Astrocyte (in vitro differentiated cells and primary cell): ENCODE results near the gene PIGO. TPM values are rescaled to one million over a fixed set of nuclear protein-coding genes. Genes with fewer than 3 reads are reported as not detected.

Source experiments
- DNase-seq: peaks from one replicate; pipeline ENCODE4 v3.0.0-alpha.2; 2010; ENCODE audit warnings: low read depth
- FAIRE-seq: peaks from 2 replicates; lab custom pipeline; 2011; peaks lifted over from hg19 to GRCh38; lab: Jason Lieb, UNC
- H2AFZ ChIP-seq: 2 replicates; pipeline ENCODE4 v1.6.0; 2012; ENCODE audit warnings: low read depth, low read length, inconsistent platforms
- H3K27ac ChIP-seq: 2 replicates; pipeline ENCODE4 v1.5.1; 2011; ENCODE audit warnings: low read depth, low read length, inconsistent platforms
- H3K27me3 ChIP-seq: 2 replicates; pipeline ENCODE4 v1.6.0; 2011; ENCODE audit warnings: low read length, inconsistent platforms; ENCODE audit not compliant: insufficient read depth
- H3K36me3 ChIP-seq: 2 replicates; pipeline ENCODE4 v1.5.1; 2011; ENCODE audit warnings: low read length, inconsistent platforms; ENCODE audit not compliant: insufficient read depth
- H3K4me1 ChIP-seq: 2 replicates; pipeline ENCODE4 v1.5.1; 2011; ENCODE audit warnings: low read length, inconsistent platforms; ENCODE audit not compliant: insufficient read depth
- H3K4me2 ChIP-seq: 2 replicates; pipeline ENCODE4 v1.6.0; 2012; ENCODE audit warnings: low read length, inconsistent platforms
- H3K4me3 ChIP-seq: 2 replicates; pipeline ENCODE4 v1.5.1; 2011; ENCODE audit warnings: low read depth, mild to moderate bottlenecking, low read length, inconsistent platforms; ENCODE audit not compliant: insufficient read depth
- H3K79me2 ChIP-seq: 2 replicates; pipeline ENCODE4 v1.6.0; 2012; ENCODE audit warnings: mild to moderate bottlenecking, low read length, inconsistent platforms; ENCODE audit not compliant: insufficient read depth
- H3K9ac ChIP-seq: 2 replicates; pipeline ENCODE4 v1.6.0; 2012; ENCODE audit warnings: mild to moderate bottlenecking, low read length, inconsistent platforms
- H3K9me3 ChIP-seq: 2 replicates; pipeline ENCODE4 v1.5.1; 2012; ENCODE audit warnings: low read depth, mild to moderate bottlenecking, low read length, inconsistent platforms; ENCODE audit not compliant: insufficient read depth
- H4K20me1 ChIP-seq: 2 replicates; pipeline ENCODE4 v1.6.0; 2012; ENCODE audit warnings: low read length, inconsistent platforms; ENCODE audit not compliant: insufficient read depth
- H3K27ac Mint-ChIP-seq: one replicate; pipeline ENCODE4 v1.8.0; 2021; ENCODE audit warnings: mild to moderate bottlenecking, mixed read lengths; ENCODE audit not compliant: unreplicated experiment
- H3K27me3 Mint-ChIP-seq: one replicate; pipeline ENCODE4 v1.8.0; 2021; ENCODE audit warnings: low read depth, mixed read lengths; ENCODE audit not compliant: unreplicated experiment
- H3K36me3 Mint-ChIP-seq: one replicate; pipeline ENCODE4 v1.8.0; 2021; ENCODE audit warnings: low read depth, mixed read lengths; ENCODE audit not compliant: unreplicated experiment
- H3K4me1 Mint-ChIP-seq: one replicate; pipeline ENCODE4 v1.8.0; 2021; ENCODE audit warnings: low read depth, mixed read lengths; ENCODE audit not compliant: unreplicated experiment
- H3K4me3 Mint-ChIP-seq: one replicate; pipeline ENCODE4 v1.8.0; 2021; ENCODE audit warnings: mild to moderate bottlenecking, moderate library complexity, mixed read lengths; ENCODE audit not compliant: unreplicated experiment
- H3K9me3 Mint-ChIP-seq: one replicate; pipeline ENCODE4 v1.8.0; 2021; ENCODE audit warnings: mild to moderate bottlenecking, mixed read lengths; ENCODE audit not compliant: unreplicated experiment
- EZH2 ChIP-seq: IDR thresholded peaks from 2 replicates; pipeline ENCODE4 v1.6.1; 2012; ENCODE audit warnings: mild to moderate bottlenecking, low read length, inconsistent platforms; ENCODE audit not compliant: insufficient read depth
- total RNA-seq: library from RNA; stranded (reverse); gene quantifications from 2 replicates; pipeline ENCODE4 v1.2.1, GENCODE V29; 2021
- TF ChIP-seq, protein P1 (sequence below): IDR thresholded peaks from 2 replicates; pipeline ENCODE4 v1.5.1; 2011; ENCODE audit warnings: low read depth, mild to moderate bottlenecking, inconsistent platforms, low read length, moderate library complexity; ENCODE audit not compliant: insufficient read depth

The PIGO gene
- total RNA-seq, 1 donor from 2014 or later = 19.7 TPM

DNA sequence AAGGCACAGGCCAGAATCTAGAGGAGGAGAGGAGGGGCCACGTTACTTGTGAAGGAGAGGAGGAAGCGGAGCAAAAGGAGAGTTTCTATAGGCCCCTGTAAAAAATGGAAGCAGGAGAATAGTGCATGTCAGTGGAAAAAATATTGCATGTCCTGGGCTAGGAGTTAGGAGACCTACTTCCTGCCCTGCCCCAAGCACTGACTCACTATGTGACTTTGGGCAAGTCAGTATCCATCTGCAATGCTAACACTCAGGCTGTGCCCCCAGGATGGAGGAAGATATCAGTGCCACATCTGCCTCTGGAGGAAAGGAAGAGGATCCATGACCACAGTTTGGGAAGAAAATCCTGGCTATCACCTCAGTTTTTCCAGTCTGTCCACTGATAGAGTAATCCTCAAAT lies 7.0 kb downstream of the PIGO start:
- Histone ChIP-seq H3K4me1 (no peaks in the 10 kb centered on the region), H3K4me3 (no peak overlapping the region), H3K27ac (no peak overlapping the region), H3K9me3 (no peaks in the 10 kb centered on the region), H3K79me2 (no peaks in the 10 kb centered on the region), H3K4me2 (no peak overlapping the region), H3K27me3 (no peaks in the 10 kb centered on the region), H3K36me3 (peaks cover 8% of the 10 kb centered on the region), H2AFZ (no peak overlapping the region), H3K9ac (no peak overlapping the region), H4K20me1 (no peaks in the 10 kb centered on the region)
- no peaks in the 10 kb centered on the region for H3K27me3 Mint-ChIP-seq
- H3K9me3 Mint-ChIP-seq = no peaks in the 10 kb centered on the region
- DNase-seq (no peak), FAIRE-seq (no peak)
- H3K36me3 Mint-ChIP-seq = peaks cover 21% of the 10 kb centered on the region
- H3K4me3 Mint-ChIP-seq = no peak overlapping the region
- H3K4me1 Mint-ChIP-seq = no peaks in the 10 kb centered on the region
- H3K27ac Mint-ChIP-seq = no peak overlapping the region
- TF ChIP-seq EZH2 = no peak
- TF ChIP-seq, protein P1, sequence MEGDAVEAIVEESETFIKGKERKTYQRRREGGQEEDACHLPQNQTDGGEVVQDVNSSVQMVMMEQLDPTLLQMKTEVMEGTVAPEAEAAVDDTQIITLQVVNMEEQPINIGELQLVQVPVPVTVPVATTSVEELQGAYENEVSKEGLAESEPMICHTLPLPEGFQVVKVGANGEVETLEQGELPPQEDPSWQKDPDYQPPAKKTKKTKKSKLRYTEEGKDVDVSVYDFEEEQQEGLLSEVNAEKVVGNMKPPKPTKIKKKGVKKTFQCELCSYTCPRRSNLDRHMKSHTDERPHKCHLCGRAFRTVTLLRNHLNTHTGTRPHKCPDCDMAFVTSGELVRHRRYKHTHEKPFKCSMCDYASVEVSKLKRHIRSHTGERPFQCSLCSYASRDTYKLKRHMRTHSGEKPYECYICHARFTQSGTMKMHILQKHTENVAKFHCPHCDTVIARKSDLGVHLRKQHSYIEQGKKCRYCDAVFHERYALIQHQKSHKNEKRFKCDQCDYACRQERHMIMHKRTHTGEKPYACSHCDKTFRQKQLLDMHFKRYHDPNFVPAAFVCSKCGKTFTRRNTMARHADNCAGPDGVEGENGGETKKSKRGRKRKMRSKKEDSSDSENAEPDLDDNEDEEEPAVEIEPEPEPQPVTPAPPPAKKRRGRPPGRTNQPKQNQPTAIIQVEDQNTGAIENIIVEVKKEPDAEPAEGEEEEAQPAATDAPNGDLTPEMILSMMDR = no peak

DNA sequence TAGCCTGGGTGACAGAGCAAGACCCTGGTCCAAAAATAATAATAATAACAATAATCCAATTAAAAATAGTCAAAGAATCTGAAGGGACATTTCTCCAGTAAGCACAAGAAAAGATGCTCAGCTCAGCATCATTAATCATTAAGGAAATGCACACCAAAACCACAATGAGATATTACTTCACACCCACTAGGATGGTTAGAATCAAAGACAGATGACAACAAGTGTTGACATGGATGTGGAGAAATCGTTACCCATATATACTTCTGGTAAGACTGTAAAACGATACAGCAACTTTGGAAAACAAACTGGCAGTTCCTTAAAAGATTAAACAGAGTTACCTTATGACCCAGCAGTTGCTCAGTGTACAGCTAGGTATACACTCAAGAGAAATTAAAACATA lies 11.3 kb downstream of the PIGO start:
- Histone ChIP-seq H3K4me2 (no peak overlapping the region), H3K27ac (no peak overlapping the region), H3K9ac (no peak overlapping the region), H4K20me1 (no peaks in the 10 kb centered on the region), H3K27me3 (no peaks in the 10 kb centered on the region), H3K4me3 (no peak overlapping the region), H3K79me2 (no peaks in the 10 kb centered on the region), H3K4me1 (no peaks in the 10 kb centered on the region), H2AFZ (no peak overlapping the region), H3K36me3 (peaks cover 4% of the 10 kb centered on the region), H3K9me3 (no peaks in the 10 kb centered on the region)
- Mint-ChIP-seq H3K9me3 (no peaks in the 10 kb centered on the region), H3K4me3 (no peak overlapping the region), H3K27me3 (no peaks in the 10 kb centered on the region), H3K27ac (no peak overlapping the region), H3K36me3 (peaks cover 12% of the 10 kb centered on the region), H3K4me1 (no peaks in the 10 kb centered on the region)
- DNase-seq (no peak), FAIRE-seq (no peak)
- TF ChIP-seq, protein P1 = no peak
- no peak for TF ChIP-seq EZH2

DNA sequence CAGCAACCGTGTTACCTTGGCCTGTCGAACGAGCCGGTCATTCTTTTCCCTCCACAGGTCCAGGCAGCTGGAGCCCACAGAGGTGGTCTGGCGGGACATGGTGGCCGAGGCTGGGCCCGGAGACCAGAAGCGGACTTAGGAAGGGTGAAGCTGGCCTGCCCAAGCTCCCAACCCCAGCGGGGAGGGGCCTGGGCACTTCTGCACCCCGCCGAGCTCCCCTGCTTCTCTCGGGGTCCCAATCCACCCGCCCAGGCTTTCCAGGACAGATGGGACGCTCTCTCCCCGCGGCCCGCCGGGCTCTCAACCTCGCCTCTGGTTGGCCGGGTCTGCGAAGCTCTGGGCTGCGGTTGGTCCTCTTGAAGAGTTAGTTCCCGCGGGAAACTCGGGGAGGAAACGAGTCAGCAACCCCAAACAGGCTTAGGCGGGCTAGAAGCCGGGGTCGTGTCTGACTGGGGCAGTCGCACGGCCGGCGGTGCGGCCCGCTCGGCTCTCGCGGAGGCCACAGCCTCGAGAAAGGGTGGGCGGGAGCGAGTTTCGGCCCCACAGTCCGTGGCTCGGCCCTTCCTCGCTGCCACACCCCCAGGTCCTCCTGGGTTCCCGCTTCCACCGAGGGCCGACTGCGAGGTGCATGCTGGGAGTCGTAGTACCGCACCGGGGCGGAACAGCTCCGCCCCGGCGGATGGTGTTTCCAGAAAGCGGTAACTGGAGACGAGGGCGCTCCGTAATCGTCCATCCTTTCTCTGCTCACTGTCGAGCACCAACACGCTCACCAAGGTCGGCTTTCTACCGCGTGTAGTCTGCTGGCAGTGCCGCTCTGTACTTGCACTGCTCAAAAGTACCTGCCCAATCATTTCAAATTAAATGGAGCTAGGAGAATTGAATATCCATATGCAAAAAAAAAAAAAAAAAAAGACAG lies 16.7 kb downstream of the PIGO start, which contains the start of gene FANCG:
Gene FANCG (minus strand): TSS at position 517 of the 916 bp plus-strand sequence. CDS start 418 bp downstream, at position 99.
- H3K4me1 Mint-ChIP-seq = peaks cover 5% of the 10 kb centered on the region
- Histone ChIP-seq H3K4me2 (peak within 1 kb of the TSS; percentile 98), H3K27ac (peak within 1 kb of the TSS; percentile 80), H3K36me3 (no peaks in the 10 kb centered on the region), H3K4me1 (peaks cover 15% of the 10 kb centered on the region), H3K9me3 (no peaks in the 10 kb centered on the region), H3K4me3 (peak within 1 kb of the TSS; percentile 80), H4K20me1 (peaks cover 8% of the 10 kb centered on the region), H3K27me3 (no peaks in the 10 kb centered on the region), H3K79me2 (peaks cover 31% of the 10 kb centered on the region), H3K9ac (peak within 1 kb of the TSS; percentile 85), H2AFZ (peak within 1 kb of the TSS; percentile 91)
- H3K36me3 Mint-ChIP-seq = peaks cover 4% of the 10 kb centered on the region
- H3K27ac Mint-ChIP-seq = peak within 1 kb of the TSS; percentile 60
- DNase-seq = peak; percentile 85
- FAIRE-seq = no peak
- H3K9me3 Mint-ChIP-seq = no peaks in the 10 kb centered on the region
- TF ChIP-seq, protein P1 = no peak
- no peak for TF ChIP-seq EZH2
- H3K4me3 Mint-ChIP-seq = peak within 1 kb of the TSS; percentile 87
- no peaks in the 10 kb centered on the region for H3K27me3 Mint-ChIP-seq
